HG03108 (cell line): ENCODE data around the gene NR3C1.
"Not testable (repeated sequence)": the region's sequence is repeated elsewhere in the genome, so short reads cannot be mapped to it uniquely, and the experiment has no call there.

ENCODE experiments used
- ATAC-seq: cut with Tn5 transposase; IDR thresholded peaks from one replicate; pipeline ENCODE4 v1.9.1; 2021; ENCODE audit warnings: moderate library complexity; ENCODE audit not compliant: unreplicated experiment

NR3C1 gene

DNA sequence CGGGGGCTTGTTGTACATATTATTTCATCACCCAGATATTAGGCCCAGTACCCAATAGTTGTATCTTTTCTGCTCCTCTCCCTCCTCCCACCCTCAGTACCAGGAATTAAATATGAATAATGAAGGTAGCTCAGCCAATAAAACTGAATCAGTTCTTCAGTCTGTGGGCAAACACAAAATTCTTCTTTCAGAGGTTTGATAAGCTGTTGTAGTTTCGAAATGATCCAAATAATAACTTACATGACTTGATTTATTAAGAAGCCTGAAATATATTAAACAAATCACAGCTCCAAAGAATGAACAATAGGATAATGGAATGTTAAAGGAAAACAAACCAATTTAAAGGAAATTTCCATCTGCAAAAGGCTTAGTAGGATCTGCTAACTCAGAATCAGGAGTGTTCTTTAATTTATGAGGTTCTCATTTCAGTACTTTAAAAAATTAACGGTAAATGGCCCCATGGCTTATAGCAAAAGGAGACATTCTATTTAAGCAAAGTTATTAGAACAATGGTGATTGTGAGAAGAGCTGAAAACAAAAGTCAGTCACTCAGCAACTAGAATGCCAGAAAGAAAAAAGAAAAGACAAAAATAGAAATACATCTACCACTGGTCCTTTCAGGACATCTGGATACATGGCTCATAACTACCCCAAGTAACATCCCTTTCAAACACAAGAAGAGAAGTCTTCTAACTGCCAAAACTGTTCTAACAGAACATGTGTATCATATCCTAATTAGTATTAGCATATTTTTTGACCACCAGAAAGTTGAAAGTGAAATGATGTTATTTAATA, 62.4 kb downstream of the NR3C1 start:
- no peak for ATAC-seq

- ATAC-seq, result no peak
Measured at GRCh38 chr5:143338658-143339366, 64.7 kb downstream of the NR3C1 start.

GRCh38 chr5:143337946-143338345, 65.5 kb downstream of the NR3C1 start:
- no peak for ATAC-seq

GRCh38 chr5:143336485-143336884, 67.0 kb downstream of the NR3C1 start:
- ATAC-seq, result no peak

DNA sequence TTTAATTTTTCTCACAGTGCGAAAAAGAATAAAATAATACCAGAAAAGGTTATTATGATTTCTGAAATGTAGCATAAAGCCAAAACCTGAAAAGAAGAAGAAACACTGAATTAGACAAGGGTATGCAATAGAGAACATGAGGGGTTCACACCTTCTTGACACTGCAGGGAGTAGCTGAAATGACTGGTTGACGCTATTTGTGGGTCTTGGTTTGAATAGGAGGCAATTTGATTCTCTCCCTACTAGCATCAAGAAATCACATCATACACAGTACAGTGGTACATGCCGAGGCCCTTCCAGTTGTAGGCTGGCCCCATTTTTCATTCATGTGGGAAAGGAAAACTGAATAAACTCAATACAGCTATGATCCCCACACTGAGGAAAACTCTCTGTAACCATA, 68.6 kb downstream of the NR3C1 start:
- no peak for ATAC-seq

GRCh38 chr5:143334380-143334779, 69.1 kb downstream of the NR3C1 start:
- not testable (repeated sequence) for ATAC-seq

DNA sequence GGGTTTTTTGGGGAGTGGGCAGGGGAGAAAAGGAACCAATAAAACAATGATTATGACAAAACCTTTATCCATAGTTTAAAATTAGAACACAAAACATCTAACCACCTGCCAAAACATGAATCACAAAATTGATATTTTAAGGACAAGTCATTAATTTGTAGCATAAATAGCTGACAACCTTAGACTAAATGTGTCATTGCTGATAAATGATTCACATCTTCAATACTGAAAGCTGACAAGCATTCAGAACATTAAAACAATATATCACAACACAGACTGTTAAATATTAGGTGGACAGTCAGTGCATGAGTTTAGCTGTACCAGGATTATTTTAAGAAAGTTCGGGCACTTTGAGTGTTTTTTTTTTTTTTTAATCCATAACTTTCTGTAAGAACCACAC, 71.5 kb downstream of the NR3C1 start:
- no peak for ATAC-seq

DNA sequence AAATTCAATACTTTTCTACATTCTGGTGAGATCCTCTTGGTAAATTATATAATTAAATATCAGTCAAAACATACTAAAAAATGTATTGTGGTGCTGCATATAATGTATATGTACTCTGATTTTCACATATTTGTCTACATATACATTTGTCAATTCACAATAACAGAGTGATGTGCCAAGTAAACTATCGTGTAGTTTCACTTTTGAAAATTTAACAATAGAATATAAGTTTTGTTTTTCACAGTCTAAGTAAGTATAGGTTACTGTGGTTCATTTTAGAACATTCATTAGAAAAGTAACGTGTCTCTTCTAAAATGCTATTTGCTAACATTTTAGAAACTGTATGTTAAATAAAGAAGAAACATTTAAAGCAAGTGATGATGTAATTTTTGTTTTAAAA, 73.6 kb downstream of the NR3C1 start:
- ATAC-seq, result no peak

- no peak for ATAC-seq
Measured at GRCh38 chr5:143328589-143329220, 74.8 kb downstream of the NR3C1 start.

DNA sequence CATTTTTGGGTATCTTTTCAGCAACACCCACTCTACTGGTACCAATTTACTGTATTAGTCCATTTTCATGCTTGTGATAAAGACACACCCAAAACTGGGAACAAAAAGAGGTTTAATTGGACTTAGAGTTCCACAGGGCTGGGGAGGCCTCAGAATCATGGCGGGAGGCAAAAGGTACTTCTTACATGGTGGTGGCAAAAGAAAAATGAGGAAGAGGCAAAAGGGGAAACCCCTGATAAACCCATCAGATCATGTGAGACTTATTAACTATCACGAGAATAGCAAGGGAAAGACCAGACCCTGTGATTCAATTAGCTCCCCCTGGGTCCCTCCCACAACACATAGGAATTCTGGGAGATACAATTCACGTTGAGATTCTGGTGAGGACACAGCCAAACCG, 78.4 kb downstream of the NR3C1 start:
- ATAC-seq, result not testable (repeated sequence)

DNA sequence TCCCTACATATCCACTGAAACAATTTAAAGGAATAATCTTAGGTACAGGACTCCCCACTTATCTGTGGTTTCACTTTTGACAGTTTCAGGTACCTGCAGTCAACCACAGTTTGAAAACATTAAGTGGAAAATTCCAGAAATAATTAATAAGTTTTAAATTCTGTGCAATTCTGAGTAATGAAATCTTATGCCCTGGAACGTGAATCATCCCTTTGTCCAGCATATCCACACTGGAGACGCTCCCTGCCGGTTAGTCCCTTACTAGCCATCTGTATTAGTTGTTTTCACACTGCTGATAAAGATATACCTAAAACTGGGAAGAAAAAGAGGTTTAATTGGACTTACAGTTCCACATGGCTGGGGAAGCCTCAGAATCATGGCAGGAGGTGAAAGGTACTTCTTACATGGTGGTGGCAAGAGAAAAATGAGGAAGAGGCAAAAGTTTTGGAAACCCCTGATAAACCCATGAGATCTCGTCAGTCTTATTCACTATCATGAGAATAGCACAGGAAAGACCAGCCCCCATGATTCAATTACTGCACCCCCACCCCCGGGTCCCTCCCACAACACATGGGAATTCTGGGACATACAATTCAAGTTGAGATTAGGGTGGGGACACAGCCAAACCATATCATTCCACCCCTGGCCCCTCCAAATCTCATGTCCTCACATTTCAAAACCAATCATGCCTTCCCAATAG, 80.4 kb downstream of the NR3C1 start:
- not testable (repeated sequence) for ATAC-seq

GRCh38 chr5:143322176-143322575, 81.3 kb downstream of the NR3C1 start:
- no peak for ATAC-seq

DNA sequence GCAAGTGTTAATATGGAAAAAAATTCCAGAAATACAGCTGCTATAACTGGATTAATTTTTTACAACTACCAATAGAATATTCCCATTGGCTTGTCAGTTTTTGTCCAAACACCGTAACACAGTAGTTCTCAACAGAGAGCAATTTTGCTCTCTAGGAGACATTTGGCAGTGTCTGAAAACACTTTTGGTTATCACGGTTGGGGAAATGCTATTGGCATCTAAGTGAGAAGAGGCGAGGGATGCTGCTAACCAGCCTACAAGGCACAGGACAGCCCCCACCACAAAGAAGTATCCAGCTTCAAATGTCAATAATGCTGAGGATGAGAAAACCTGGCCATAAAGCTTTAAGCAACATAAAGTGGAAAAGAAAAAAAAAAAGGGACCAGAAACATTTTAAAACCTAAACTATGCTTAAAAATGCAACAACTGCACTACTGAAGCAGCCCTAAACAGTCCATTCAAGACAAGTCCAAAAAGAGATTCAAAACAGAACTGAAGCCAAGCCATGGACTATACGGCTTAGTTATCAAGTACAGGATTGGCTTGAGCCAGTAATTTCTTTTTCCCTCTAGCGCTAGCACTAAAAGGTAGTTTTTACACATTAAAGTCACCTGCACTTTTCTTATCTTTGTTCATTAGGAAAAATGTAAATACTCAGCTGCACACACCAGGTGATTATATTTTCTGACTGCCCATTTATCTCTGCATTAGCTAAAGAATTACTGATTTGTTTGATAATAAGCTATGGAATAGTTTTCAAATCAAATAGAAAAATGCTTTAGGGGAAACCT, 83.9 kb downstream of the NR3C1 start:
- ATAC-seq, result no peak

- no peak for ATAC-seq
Measured at GRCh38 chr5:143318833-143319232, 84.7 kb downstream of the NR3C1 start.

DNA sequence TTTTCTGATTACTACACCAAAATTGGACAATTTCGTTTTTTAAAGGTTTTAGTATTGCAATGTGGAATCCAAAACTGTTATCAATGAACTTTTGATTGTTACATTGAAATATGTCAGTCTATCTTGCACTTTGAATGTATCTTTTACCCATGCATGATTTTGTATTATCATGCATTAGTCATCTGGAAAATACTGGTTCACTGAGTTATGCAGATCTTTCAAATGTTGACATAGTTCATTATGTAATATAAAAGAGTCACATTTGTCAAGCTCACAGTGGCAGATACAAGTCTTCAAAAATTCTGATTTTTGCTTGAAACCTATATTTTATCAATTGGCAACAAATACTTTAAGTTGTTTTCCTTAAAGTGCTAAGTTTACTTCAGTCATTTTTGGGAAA, 85.2 kb downstream of the NR3C1 start:
- ATAC-seq, result no peak

DNA sequence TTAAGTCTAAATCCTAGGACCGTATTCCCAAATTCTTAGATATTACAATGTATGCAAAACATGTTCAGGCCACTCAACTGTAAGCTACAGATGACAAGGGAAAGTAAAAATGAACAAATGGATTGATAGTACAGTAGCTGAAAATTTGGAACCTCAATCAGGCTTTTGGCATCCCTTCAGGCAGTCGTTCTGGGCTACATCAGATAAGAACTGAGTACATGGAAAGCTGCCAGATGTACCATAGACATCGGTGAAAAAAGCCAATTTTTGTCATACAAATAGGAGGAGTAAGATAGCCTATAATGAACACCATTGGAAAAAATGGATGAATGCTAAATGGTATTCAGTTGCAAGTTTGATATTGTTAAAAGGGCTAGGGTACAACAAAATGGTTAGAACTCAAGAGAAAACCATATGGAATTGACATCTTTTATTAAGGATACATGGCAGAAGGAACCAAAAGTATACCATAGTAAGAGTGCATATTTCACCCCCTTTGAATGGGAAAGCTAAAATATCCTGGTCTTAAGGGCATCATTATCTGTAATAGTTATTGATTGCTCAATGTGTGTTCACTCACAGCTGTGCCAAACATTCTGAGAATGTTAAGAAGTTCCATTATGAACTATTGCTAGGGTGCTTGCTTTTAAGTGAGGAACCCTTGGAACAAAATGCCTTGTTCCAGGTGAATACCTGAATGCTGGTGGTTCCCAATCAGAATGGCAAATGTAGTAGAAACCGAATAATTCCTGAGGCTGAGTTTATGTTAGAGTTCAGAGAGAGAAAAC, 86.4 kb downstream of the NR3C1 start:
- no peak for ATAC-seq

GRCh38 chr5:143316337-143316736, 87.1 kb downstream of the NR3C1 start:
- no peak for ATAC-seq

DNA sequence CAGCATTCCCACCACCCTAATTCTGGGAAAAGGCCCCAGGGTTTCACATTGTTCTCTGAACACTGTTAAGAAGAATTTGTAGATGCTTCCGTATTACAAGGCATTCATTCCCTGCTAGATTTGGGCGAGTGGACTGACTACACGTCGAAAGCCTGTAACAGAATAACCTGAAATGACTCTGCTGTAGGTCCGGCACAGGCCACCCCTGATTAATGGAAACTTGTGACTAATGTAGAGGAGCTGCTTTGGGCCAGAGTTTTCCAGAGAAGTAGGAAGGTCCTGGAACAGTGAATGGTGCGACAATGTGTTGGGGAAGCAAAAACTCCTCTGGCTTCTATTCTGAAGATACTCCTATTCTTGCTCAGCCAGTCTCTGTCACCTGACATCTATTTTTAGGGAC, 87.6 kb downstream of the NR3C1 start:
- no peak for ATAC-seq

- no peak for ATAC-seq
Measured at GRCh38 chr5:143315214-143315613, 88.3 kb downstream of the NR3C1 start.

DNA sequence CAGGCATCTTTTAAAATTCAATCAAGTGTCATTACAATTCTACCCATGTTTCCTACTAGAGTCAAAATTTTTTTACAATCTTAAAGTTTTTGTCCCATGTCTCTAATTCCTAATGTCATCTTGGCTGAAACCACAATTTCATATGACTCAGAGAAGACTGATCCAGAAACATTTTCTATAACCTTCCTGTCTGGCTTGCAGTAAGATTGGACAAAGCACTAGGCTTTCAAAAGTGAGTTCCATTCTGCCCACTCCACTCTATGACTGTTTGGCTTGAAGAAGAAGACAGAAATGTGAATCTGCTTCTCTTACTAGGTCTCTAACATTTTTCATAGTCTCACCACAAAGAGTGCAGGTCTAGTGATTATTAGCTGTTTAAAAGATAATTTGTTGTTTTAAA, 88.8 kb downstream of the NR3C1 start:
- no peak for ATAC-seq
